ENCODE data around the gene POTEI.
"Not testable (repeated sequence)": the region's sequence is repeated elsewhere in the genome, so short reads cannot be mapped to it uniquely, and the experiment has no call there.

Gene POTEI

GRCh38 chr2:130509228-130509627, at the start of gene POTEI:
Gene POTEI (minus strand): TSS chr2:130509328. CDS start chr2:130509235, 93 bp downstream.
- DNase-seq (ENCODE audit: low read depth in 2 of 2), result not testable (repeated sequence)

DNA sequence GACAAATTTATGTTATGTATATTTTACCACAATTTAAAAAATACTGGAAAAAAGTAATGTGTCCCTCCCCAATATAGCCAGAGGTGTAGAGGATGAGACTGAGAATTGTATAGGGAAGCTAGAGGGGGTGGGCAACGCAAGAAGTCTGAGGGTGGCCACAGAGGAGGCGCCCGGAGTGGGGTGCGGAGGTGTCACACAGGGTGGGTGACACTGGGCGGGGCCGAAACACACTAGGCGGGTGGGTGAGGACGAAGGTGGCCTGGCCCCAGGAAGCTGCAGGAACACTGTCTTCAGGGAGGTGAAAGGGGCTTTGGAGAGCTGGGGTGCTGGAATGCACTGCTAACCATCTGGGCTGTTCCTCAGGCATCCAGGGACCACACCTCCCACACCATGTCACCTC, 47.3 kb upstream of the POTEI start:
- DNase-seq (ENCODE audit: low read depth in 2 of 2), result not testable (repeated sequence)

DNA sequence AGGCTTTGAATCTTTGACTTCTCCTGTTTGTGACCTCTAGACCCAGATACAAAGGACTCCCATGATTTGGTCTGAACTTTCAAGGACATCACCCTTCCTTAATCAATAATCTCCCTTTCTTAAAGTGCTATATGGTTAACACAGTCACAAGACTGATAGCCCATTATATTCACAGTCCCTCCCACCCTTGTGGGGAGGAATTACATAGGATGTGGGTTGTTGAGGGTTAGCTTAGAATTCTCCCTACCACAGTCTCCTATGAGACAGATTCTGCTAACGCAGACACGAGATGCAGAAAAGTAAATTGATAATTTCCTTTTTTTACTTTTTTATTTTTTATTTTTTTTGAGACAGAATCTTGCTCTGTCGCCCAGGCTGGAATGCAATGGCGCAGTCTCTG, 45.0 kb upstream of the POTEI start:
- DNase-seq (ENCODE audit: low read depth in 2 of 2), result not testable (repeated sequence)

DNA sequence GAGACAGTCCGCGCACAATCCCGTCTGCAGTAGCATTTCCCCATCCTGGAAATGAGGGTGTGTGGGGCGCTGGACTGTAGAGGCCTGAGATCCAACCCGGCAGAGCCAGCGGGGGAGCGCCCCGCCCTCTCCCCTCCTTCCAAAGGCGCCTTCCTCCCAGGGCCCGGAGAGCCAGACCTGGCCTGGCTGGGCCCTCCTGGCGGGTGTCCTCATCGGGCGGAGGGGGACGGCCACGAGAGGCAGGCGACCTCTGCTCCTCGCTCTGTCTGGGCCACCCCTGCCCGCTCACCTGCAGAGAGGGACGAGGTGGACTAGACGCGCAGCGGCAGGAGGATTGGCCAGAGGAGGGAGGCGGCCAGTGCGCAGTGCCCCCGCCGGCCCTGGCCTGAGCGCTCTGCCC, 40.3 kb upstream of the POTEI start:
- not testable (repeated sequence) for DNase-seq (ENCODE audit: low read depth in 2 of 2)

DNA sequence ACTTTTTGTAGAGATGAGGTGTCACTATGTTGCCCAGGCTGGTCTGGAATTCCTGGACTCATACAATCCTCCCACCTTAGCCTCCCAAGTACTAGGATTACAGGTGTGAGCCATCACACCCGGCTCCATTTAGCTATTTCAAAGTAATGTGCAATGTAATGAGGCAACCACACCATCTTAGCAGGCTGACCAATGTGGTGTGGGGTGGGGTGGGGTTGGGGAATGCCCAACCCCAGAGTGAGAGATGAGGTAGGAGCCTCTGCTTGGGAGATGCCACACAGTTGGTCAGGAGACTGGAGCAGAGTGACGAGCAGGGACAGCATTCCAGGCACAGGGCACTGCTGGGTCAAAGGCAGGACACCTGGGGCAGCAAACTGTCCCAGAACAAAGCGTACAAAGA, 39.3 kb upstream of the POTEI start:
- not testable (repeated sequence) for DNase-seq (ENCODE audit: low read depth in 2 of 2)

DNA sequence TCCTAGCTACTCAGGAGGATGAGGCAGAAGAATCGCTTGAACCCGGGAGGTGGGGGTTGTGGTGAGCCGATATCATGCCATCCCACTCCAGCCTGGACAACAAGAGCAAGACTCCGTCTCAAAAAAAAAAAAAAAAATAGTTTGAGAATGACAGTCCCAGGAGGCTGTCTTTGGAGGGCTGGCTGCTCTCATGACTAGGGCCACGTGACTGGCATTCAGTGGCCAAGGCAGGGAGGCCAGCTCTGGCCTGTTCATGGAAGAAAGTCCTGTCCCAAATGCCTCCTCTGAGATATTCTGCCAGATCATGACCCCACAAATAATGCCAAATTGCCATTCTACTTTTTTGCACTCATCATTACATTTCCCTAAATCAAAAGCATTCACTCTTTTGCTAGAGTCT, 35.9 kb upstream of the POTEI start:
- DNase-seq (ENCODE audit: low read depth in 2 of 2), result not testable (repeated sequence)

GRCh38 chr2:130543785-130544528, 34.8 kb upstream of the POTEI start:
- not testable (repeated sequence) for DNase-seq (ENCODE audit: low read depth in 2 of 2)

GRCh38 chr2:130542789-130543188, 33.7 kb upstream of the POTEI start:
- DNase-seq (ENCODE audit: low read depth in 2 of 2), result not testable (repeated sequence)

DNA sequence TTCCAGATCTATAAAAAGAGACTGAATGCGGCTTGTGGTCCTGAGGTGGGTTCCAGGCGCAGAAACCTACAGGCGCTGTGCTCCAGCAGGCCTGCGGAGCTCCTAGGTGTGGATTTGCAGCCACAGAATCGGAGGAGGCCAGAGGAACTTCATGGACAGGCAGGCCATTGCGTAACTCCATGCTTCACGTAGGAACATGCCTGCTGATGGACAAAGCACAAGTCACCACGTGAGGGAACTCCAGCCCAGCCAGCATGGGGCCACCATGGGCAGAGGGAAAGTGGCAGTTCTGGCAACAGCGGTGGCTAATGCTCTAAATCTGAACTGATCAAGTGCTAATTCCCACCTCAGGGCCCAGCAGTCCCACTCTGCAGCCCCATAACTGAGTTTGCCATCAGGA, 29.1 kb upstream of the POTEI start:
- DNase-seq (ENCODE audit: low read depth in 2 of 2), result not testable (repeated sequence)

GRCh38 chr2:130536654-130537053, 27.5 kb upstream of the POTEI start:
- DNase-seq (ENCODE audit: low read depth in 2 of 2), result not testable (repeated sequence)

GRCh38 chr2:130531672-130532071, 22.5 kb upstream of the POTEI start:
- DNase-seq (ENCODE audit: low read depth in 2 of 2), result not testable (repeated sequence)

DNA sequence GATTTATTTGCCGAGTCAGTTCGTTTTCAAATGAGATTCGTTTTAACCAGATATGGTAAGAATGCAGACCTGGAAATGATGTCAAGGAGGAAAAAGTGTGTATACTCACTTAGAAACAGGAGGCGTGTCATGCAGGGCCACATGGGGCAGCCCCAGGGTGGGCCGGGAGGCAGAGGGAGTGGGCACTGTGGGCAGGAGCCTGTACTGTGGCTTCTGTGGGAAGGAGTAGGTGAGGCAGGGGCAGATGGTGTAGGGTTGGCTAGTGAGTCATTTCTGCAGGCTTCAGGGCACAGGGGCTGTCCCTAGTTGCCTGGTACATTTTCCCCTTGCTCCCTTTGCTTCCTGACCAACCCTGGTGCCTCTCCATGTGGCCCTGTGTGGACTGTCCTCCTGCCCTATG, 22.1 kb upstream of the POTEI start:
- not testable (repeated sequence) for DNase-seq (ENCODE audit: low read depth in 2 of 2)

- DNase-seq (ENCODE audit: low read depth in 2 of 2), result not testable (repeated sequence)
Observed at GRCh38 chr2:130530212-130530611, 21.1 kb upstream of the POTEI start.

GRCh38 chr2:130529545-130529944, 20.4 kb upstream of the POTEI start:
- not testable (repeated sequence) for DNase-seq (ENCODE audit: low read depth in 2 of 2)

DNA sequence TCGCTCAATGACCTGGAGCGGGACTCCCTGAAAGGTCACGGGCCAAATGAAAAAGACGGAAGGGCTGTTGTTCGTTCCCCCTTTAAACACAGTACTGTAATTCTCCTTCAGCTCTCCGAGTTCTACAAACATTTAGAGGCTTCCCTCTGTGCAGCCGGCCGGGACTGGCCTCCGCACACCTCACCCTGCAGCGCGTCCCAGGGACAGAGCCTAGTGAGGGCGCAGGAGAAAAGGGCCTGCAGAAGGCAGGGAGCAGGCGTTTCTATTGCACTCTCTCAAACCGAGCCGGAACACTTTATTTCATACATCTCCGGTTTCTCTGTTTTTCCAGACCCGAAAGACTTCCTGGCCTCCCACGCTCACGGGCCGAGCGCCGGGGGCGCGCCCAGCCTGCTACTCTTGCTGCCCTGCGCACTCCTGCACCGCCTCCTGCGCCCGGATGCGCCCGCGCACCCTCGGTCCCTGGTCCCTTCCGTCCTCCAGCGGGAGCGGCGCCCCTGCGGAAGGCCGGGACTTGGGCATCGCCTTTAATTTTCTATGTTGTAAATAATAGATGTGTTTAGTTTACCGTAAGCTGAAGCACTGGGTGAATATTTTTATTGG, 18.3 kb upstream of the POTEI start:
- DNase-seq (ENCODE audit: low read depth in 2 of 2), result not testable (repeated sequence)

DNA sequence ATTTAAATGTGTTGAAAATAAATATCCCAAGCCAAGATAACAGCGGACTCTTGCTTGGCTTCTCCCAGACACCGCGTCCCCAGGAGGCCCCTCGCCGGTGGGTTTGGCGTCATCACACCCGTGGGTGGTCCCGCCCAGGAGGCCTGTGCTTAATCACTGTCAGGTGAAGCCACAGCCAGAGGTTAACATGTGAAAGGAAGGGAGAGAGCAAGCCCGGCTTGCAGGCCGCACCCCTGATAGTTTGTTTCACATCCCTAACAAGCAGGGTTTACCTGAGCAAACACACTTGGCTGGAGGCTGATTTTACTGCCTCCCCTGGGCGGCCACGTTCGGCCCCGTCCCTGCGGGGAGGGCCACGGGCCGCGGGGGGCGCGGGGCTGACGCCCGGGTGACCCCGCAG, 13.3 kb upstream of the POTEI start:
- not testable (repeated sequence) for DNase-seq (ENCODE audit: low read depth in 2 of 2)

DNA sequence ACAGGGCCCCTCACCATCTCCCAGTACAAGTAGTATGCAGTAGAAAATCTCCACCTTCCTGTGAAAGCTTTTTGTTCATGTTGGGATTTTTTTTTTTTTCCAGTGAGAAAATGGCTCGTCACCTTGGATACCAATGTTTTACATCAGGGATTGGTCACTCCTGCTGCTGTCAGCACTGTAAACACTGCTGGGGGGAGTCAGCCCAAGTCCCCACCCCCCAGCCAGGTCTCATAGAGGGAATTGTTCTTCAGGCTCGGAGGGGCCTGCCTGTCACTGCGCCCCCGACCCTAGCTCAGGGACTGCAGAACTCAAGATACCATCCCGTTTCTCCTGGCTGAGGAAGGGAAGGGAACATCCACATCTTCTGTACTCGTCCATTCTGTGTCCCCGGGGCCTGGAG, 11.9 kb upstream of the POTEI start, which contains the start of gene CFC1B:
TSS of gene CFC1B (plus strand) at position 231 of the 400 bp plus-strand sequence. CDS start 263 bp downstream, outside the sequence.
- DNase-seq (ENCODE audit: low read depth in 2 of 2), result not testable (repeated sequence)

- DNase-seq (ENCODE audit: low read depth in 2 of 2), result not testable (repeated sequence)
Observed at GRCh38 chr2:130518516-130519106, 9.5 kb upstream of the POTEI start.

DNA sequence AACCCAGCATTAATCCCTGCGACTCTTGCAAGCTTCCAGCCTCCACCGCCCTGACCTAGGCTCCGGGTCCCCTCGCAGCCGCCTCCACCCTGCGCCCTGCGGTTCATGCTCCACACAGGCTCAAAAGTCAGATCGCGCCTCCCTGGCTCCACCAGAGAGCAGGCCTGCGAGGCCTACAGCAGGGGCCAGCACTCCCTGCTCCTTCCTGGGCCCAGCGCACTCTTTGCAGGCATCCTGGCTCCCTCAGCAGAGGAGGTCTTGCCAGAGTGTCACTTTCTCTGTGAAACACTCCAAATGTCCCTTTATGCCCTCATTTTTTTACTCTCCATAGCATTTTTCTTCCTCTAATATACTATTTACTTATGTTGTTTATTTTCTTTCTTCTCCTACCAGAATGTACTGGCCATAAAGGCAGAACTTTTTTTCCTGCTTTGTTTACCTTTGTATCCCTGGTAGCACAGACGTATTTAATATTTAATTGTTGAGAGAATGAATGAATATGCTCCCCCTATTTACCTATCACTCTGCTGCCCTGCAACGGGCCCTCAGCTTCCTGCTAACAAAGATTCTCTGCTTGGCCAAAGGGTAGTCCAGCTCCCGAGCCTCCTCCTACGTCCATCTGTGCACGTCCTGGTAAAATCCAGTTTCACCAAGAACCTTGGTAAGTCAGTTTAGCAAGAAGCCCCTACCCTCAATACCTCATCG, 2.8 kb upstream of the POTEI start:
- not testable (repeated sequence) for DNase-seq (ENCODE audit: low read depth in 2 of 2)

- not testable (repeated sequence) for DNase-seq (ENCODE audit: low read depth in 2 of 2)
Observed at GRCh38 chr2:130510807-130511746, 1.9 kb upstream of the POTEI start.

DNA sequence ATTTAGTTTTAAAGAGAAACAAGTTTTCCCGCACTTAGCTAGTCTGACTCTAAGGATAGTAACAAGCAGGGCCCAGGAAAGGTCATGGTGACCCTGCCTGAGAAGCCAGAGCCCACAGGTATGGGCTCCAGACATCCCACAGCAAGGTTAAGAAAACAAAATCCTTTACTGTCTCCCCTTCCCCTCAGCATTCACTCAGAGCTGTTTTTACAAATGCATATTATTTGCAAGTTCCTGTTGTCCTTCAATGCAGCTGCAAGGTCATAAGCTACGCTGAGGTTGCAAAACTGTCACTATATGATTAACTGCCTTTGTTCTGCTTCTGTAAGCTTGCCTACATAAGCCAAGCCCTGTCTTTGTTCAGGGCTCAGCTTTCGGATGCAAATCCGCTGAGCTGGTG, 18.1 kb downstream of the POTEI start:
- DNase-seq (ENCODE audit: low read depth in 2 of 2), result not testable (repeated sequence)
